Type B pancreatic cell (in vitro differentiated cells): ENCODE measurements around the gene ULK4. TPM values are rescaled to one million over a fixed set of nuclear protein-coding genes. Genes with fewer than 3 reads are reported as not detected.

Source experiments
- DNase-seq: peaks from one replicate; pipeline ENCODE4 v3.0.0; 2021; ENCODE audit warnings: mixed read lengths; ENCODE audit not compliant: unreplicated experiment; ENCODE audit errors: extremely low spot score
- H3K27ac Mint-ChIP-seq: 2 replicates; pipeline ENCODE4 v1.8.0; 2021; ENCODE audit warnings: mild to moderate bottlenecking, mixed read lengths
- H3K27me3 Mint-ChIP-seq: 2 replicates; pipeline ENCODE4 v1.8.0; 2021; ENCODE audit warnings: mixed read lengths
- H3K36me3 Mint-ChIP-seq: 2 replicates; pipeline ENCODE4 v1.8.0; 2021; ENCODE audit warnings: mixed read lengths
- H3K4me1 Mint-ChIP-seq: one replicate; pipeline ENCODE4 v1.8.0; 2021; ENCODE audit warnings: mixed read lengths; ENCODE audit not compliant: unreplicated experiment
- H3K4me3 Mint-ChIP-seq: 2 replicates; pipeline ENCODE4 v1.8.0; 2021; ENCODE audit warnings: mild to moderate bottlenecking, mixed read lengths
- H3K9me3 Mint-ChIP-seq: 2 replicates; pipeline ENCODE4 v1.8.0; 2021; ENCODE audit warnings: mixed read lengths
- total RNA-seq: library from RNA; stranded (reverse); gene quantifications from 2 replicates; pipeline ENCODE4 v1.2.1, GENCODE V29; 2021; ENCODE audit warnings: low replicate concordance
- TF ChIP-seq, protein P1 (sequence below): fragments of 200-600 bp; sonication (generic); conservative IDR thresholded peaks from 2 replicates; pipeline ENCODE4 v1.5.0; 2021; ENCODE audit warnings: antibody characterized with exemption, mild to moderate bottlenecking

ULK4 gene
- total RNA-seq, 1 donor from 2014 or later: 10.7 TPM

DNA sequence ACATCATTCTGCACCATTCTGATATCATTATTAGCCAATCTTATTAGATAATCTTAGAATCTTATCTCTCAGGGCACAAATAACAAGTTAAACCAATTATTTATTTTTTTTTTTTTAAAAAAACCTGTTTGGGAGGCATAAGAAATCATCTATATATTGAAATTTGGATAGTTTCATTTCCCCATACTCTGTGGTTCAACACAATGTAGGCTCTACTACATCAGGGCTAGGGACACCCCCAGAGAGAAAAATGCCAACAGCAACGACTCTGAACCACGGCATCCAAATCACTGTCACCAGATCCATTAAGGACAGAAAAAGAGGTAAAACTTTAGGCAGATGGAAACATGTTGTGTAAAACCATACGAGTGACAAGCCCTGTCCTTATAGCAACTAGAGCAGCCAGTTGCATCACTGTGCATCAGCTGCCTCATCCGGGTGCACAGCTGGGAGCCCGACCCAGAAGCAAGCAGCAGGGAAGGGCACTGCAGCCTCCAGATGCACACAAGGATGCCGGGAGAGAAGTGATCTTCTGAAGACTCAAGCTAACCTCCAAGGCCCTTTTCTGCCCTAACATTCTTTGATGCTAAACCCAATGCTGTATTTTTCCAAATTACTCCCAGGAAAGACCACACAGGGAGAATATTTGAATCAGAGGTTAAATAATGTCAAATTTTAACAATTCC lies 381.5 kb downstream of the ULK4 start:
- Mint-ChIP-seq H3K4me3 (no peak overlapping the region), H3K36me3 (no peaks in the 10 kb centered on the region), H3K27ac (no peak overlapping the region), H3K27me3 (no peaks in the 10 kb centered on the region), H3K4me1 (peaks cover 10% of the 10 kb centered on the region), H3K9me3 (peaks cover 4% of the 10 kb centered on the region)
- DNase-seq: no peak
- TF ChIP-seq, protein P1, sequence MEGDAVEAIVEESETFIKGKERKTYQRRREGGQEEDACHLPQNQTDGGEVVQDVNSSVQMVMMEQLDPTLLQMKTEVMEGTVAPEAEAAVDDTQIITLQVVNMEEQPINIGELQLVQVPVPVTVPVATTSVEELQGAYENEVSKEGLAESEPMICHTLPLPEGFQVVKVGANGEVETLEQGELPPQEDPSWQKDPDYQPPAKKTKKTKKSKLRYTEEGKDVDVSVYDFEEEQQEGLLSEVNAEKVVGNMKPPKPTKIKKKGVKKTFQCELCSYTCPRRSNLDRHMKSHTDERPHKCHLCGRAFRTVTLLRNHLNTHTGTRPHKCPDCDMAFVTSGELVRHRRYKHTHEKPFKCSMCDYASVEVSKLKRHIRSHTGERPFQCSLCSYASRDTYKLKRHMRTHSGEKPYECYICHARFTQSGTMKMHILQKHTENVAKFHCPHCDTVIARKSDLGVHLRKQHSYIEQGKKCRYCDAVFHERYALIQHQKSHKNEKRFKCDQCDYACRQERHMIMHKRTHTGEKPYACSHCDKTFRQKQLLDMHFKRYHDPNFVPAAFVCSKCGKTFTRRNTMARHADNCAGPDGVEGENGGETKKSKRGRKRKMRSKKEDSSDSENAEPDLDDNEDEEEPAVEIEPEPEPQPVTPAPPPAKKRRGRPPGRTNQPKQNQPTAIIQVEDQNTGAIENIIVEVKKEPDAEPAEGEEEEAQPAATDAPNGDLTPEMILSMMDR: no peak

DNA sequence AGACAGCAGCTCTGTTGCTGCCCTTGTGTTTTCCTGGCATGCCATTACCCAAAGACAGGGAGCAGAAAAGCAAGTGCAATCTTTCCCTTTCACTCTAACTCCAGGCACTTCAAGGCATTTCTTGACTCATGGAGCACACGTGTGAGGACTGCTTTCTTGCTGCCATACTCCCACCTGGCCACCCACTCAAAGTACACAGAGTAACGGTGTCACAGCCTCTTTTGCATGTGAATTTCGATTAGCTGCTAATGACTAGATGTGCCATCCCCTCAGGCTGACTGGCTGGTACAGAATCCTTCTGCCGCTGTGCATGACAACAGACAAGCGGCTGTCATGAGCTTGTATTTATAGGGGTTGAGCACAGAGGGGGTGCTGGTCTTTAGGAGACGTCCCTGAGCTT lies 382.0 kb downstream of the ULK4 start:
- TF ChIP-seq, protein P1: no peak
- Mint-ChIP-seq H3K27ac (no peak overlapping the region), H3K27me3 (no peaks in the 10 kb centered on the region), H3K4me3 (no peak overlapping the region), H3K36me3 (no peaks in the 10 kb centered on the region), H3K4me1 (peaks cover 10% of the 10 kb centered on the region), H3K9me3 (peaks cover 4% of the 10 kb centered on the region)
- DNase-seq: no peak

DNA sequence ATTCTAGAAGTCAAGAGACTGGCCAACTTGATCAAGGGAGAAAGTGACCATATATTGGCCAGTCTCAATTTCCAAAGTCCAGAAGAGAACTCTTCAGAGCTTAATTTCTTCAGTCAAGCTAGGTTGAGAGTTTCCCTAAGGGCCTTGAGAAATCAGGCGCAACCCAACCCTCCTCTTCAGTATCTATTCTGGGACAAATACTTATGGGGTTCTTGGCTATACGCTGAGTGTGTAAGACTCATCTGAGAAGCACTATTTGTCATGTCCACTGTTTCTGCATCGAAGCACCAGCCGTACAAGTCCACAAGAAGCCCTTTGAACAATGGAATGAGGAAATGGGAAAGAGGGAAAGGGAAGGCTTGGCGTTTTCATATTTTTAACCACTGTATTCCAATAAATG lies 383.1 kb downstream of the ULK4 start:
- no peak for DNase-seq
- Mint-ChIP-seq H3K27me3 (no peaks in the 10 kb centered on the region), H3K4me1 (peaks cover 10% of the 10 kb centered on the region), H3K9me3 (peaks cover 4% of the 10 kb centered on the region), H3K27ac (no peak overlapping the region), H3K36me3 (no peaks in the 10 kb centered on the region), H3K4me3 (no peak overlapping the region)
- TF ChIP-seq, protein P1: no peak

DNA sequence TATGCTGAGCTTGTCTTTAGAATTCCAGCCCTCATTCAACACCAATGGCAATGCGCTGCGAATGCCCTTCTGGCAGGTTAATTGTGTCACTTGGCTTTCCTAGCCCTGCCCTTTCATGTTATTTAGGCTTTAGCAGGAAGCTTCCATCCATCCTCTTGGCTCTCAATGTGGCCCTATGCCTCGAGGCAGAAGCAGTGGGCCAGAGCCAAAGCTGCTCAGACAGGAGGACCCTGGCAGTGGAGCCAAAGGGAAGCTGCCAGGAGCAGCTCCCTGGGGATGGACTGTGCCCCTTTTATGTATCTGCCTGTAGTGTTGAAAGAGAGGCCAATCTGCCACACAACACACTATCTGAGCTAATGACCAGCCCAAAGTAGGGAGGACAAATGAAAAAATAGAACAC lies 386.2 kb downstream of the ULK4 start:
- Mint-ChIP-seq H3K27me3 (no peaks in the 10 kb centered on the region), H3K4me3 (no peak overlapping the region), H3K27ac (no peak overlapping the region), H3K36me3 (no peaks in the 10 kb centered on the region), H3K4me1 (peaks cover 11% of the 10 kb centered on the region), H3K9me3 (peaks cover 4% of the 10 kb centered on the region)
- DNase-seq: no peak
- TF ChIP-seq, protein P1: no peak

DNA sequence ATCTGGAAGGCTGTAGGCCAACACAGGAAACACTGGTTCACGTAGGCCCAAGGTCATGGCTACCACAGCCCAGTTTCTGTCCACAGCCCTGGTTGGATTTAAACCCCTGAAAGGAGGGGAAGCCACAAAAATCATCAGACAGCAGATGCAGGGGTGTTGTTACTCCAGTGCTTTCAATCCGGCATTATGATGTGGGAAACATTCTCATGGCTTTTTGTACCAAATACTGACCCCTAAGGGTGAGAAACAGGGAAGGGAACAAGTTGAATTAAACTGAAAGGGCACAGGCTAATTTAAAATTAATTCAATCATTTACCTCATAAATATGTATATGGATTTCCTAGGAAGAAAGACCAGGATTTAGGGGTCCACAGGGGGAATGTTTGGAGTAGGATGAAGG lies 387.0 kb downstream of the ULK4 start:
- H3K4me3 Mint-ChIP-seq: no peak overlapping the region
- no peak for DNase-seq
- H3K4me1 Mint-ChIP-seq: peaks cover 15% of the 10 kb centered on the region
- no peaks in the 10 kb centered on the region for H3K27me3 Mint-ChIP-seq
- no peaks in the 10 kb centered on the region for H3K36me3 Mint-ChIP-seq
- H3K9me3 Mint-ChIP-seq: peaks cover 4% of the 10 kb centered on the region
- TF ChIP-seq, protein P1: peak; percentile 43
- H3K27ac Mint-ChIP-seq: no peak overlapping the region
